Activated CD4-positive, alpha-beta T cell treated with anti-CD3 and anti-CD28 coated beads, Interleukin-2, amount 10 ng/mL, durations not matched to agents 24 days and 14 days (primary cell): ENCODE results near the gene KBTBD12. TPM values are rescaled to one million over a fixed set of nuclear protein-coding genes. Genes with fewer than 3 reads are reported as not detected.
"Not testable (repeated sequence)": the region's sequence is repeated elsewhere in the genome, so short reads cannot be mapped to it uniquely, and the experiment has no call there.

Experiments used
- DNase-seq: peaks from one replicate; pipeline ENCODE4 v3.0.0; 2022
- H3K27ac Mint-ChIP-seq: one replicate; pipeline ENCODE4 v1.8.0; 2022; ENCODE audit warnings: mild to moderate bottlenecking, mixed read lengths
- H3K27me3 Mint-ChIP-seq: one replicate; pipeline ENCODE4 v1.8.0; 2022; ENCODE audit warnings: mixed read lengths
- H3K36me3 Mint-ChIP-seq: one replicate; pipeline ENCODE4 v1.8.0; 2022; ENCODE audit warnings: low read depth, mild to moderate bottlenecking, mixed read lengths
- H3K4me1 Mint-ChIP-seq: one replicate; pipeline ENCODE4 v1.8.0; 2021; ENCODE audit warnings: mixed read lengths
- H3K4me3 Mint-ChIP-seq: one replicate; pipeline ENCODE4 v1.8.0; 2022; ENCODE audit warnings: mild to moderate bottlenecking, moderate library complexity, mixed read lengths
- H3K9me3 Mint-ChIP-seq: one replicate; pipeline ENCODE4 v1.8.0; 2021; ENCODE audit warnings: mixed read lengths
- intact Hi-C: fragments of 100-400 bp; cut with micrococcal nuclease; formaldehyde crosslinking; loops from one replicate; pipeline ENCODE4 v1.15.1; 2023
- total RNA-seq: library from RNA; stranded (reverse); gene quantifications from 2 replicates; pipeline ENCODE4 v1.2.3, GENCODE V29; 2022

Gene KBTBD12, protein sequence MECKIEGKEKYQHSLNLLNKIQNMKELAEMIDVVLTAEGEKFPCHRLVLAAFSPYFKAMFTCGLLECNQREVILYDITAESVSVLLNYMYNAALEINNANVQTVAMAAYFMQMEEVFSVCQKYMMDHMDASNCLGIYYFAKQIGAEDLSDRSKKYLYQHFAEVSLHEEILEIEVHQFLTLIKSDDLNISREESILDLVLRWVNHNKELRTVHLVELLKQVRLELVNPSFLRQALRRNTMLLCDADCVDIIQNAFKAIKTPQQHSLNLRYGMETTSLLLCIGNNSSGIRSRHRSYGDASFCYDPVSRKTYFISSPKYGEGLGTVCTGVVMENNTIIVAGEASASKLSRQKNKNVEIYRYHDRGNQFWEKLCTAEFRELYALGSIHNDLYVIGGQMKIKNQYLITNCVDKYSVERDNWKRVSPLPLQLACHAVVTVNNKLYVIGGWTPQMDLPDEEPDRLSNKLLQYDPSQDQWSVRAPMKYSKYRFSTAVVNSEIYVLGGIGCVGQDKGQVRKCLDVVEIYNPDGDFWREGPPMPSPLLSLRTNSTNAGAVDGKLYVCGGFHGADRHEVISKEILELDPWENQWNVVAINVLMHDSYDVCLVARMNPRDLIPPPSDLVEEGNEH
- total RNA-seq = not detected in 2 replicates

- peaks cover 2% of the 10 kb centered on the region for H3K4me1 Mint-ChIP-seq
- H3K36me3 Mint-ChIP-seq = no peaks in the 10 kb centered on the region
- intact Hi-C loops = no loop called here
- H3K4me3 Mint-ChIP-seq = no peak within 1 kb of the TSS
- H3K27me3 Mint-ChIP-seq = peaks cover 43% of the 10 kb centered on the region
- no peak for DNase-seq
- no peak within 1 kb of the TSS for H3K27ac Mint-ChIP-seq
- H3K9me3 Mint-ChIP-seq = no peaks in the 10 kb centered on the region
Measured at GRCh38 chr3:127915115-127915936, at the start of gene KBTBD12. Gene KBTBD12, plus strand, starts transcription at chr3:127915232. Its CDS starts 7,830 bp downstream, at chr3:127923062.

DNA sequence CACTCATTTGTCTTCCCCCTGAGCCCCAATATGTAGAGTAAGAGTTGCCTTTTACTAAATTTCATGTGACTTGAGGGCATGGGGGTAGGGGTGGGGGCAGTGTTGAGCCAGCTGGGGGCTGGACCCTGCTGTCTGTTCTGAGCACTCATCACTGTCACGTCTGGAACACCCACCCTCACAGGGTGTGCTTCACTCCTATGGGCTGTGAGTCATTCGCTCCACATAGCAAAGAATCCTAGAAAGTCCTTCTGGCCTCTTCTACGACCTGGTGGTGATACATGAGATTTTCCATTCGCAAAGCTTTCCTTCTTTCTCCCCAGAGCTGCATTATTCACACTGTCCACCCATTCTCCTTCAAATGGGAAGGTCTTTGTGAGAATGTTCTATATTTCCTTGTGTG, 49.1 kb upstream of the KBTBD12 start:
- peaks cover 7% of the 10 kb centered on the region for H3K27me3 Mint-ChIP-seq
- no peak for DNase-seq
- H3K36me3 Mint-ChIP-seq = no peaks in the 10 kb centered on the region
- no peak overlapping the region for H3K27ac Mint-ChIP-seq
- peaks cover 15% of the 10 kb centered on the region for H3K4me1 Mint-ChIP-seq
- H3K9me3 Mint-ChIP-seq = no peaks in the 10 kb centered on the region
- H3K4me3 Mint-ChIP-seq = no peak overlapping the region
- intact Hi-C loops = no loop called here

GRCh38 chr3:127867412-127867811, 47.6 kb upstream of the KBTBD12 start:
- no peaks in the 10 kb centered on the region for H3K9me3 Mint-ChIP-seq
- no peak overlapping the region for H3K4me3 Mint-ChIP-seq
- H3K27me3 Mint-ChIP-seq = peaks cover 5% of the 10 kb centered on the region
- no peak for DNase-seq
- H3K27ac Mint-ChIP-seq = peak overlapping the region; percentile 13
- intact Hi-C loops = no loop called here
- peaks cover 15% of the 10 kb centered on the region for H3K4me1 Mint-ChIP-seq
- no peaks in the 10 kb centered on the region for H3K36me3 Mint-ChIP-seq

- no peak for DNase-seq
- Mint-ChIP-seq H3K27me3 (peaks cover 5% of the 10 kb centered on the region), H3K27ac (peak overlapping the region; percentile 13), H3K4me3 (no peak overlapping the region), H3K4me1 (peaks cover 15% of the 10 kb centered on the region), H3K9me3 (no peaks in the 10 kb centered on the region), H3K36me3 (no peaks in the 10 kb centered on the region)
- intact Hi-C loops = no loop called here
Measured at GRCh38 chr3:127867986-127868385, 47.0 kb upstream of the KBTBD12 start.

GRCh38 chr3:127870156-127870555, 44.9 kb upstream of the KBTBD12 start:
- no peaks in the 10 kb centered on the region for H3K9me3 Mint-ChIP-seq
- DNase-seq = no peak
- H3K4me1 Mint-ChIP-seq = peaks cover 15% of the 10 kb centered on the region
- intact Hi-C loops = no loop called here
- H3K27ac Mint-ChIP-seq = no peak overlapping the region
- no peak overlapping the region for H3K4me3 Mint-ChIP-seq
- H3K27me3 Mint-ChIP-seq = peaks cover 5% of the 10 kb centered on the region
- no peaks in the 10 kb centered on the region for H3K36me3 Mint-ChIP-seq

GRCh38 chr3:127874097-127874496, 40.9 kb upstream of the KBTBD12 start:
- H3K27me3 Mint-ChIP-seq, intact Hi-C loops, H3K27ac Mint-ChIP-seq, H3K9me3 Mint-ChIP-seq, H3K36me3 Mint-ChIP-seq, H3K4me1 Mint-ChIP-seq, H3K4me3 Mint-ChIP-seq, DNase-seq: not testable (repeated sequence)

- peaks cover 7% of the 10 kb centered on the region for H3K27me3 Mint-ChIP-seq
- H3K36me3 Mint-ChIP-seq = no peaks in the 10 kb centered on the region
- H3K9me3 Mint-ChIP-seq = no peaks in the 10 kb centered on the region
- H3K27ac Mint-ChIP-seq = no peak overlapping the region
- H3K4me1 Mint-ChIP-seq = no peaks in the 10 kb centered on the region
- intact Hi-C loops = no loop called here
- H3K4me3 Mint-ChIP-seq = no peak overlapping the region
- DNase-seq = no peak
Measured at GRCh38 chr3:127881586-127881985, 33.4 kb upstream of the KBTBD12 start.

DNA sequence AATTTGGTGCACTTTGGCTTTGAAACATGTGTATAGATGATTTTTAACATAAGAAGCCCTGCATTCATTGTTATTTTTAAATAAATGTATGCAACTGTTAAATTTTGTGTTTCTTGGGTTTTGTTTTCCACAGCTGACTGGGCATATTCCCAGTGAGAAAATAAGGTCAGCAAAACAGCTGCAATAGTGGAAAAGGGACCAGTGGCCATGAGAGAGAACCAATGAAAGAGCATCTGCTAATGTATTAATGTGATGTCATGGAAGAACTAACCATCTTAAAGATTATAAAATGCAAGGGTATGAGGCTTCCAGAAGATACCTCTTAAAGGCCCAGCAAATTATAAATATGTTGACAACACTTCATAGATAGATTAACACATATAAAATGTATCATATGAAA, 31.0 kb upstream of the KBTBD12 start:
- Mint-ChIP-seq H3K9me3 (no peaks in the 10 kb centered on the region), H3K27me3 (peaks cover 7% of the 10 kb centered on the region), H3K4me1 (no peaks in the 10 kb centered on the region), H3K36me3 (no peaks in the 10 kb centered on the region), H3K4me3 (no peak overlapping the region), H3K27ac (no peak overlapping the region)
- DNase-seq = no peak
- intact Hi-C loops = no loop called here

GRCh38 chr3:127886231-127886955, 28.6 kb upstream of the KBTBD12 start:
- Mint-ChIP-seq H3K27me3 (peaks cover 4% of the 10 kb centered on the region), H3K4me1 (peaks cover 6% of the 10 kb centered on the region), H3K27ac (no peak overlapping the region), H3K36me3 (peaks cover 2% of the 10 kb centered on the region), H3K4me3 (no peak overlapping the region), H3K9me3 (peaks cover 10% of the 10 kb centered on the region)
- intact Hi-C loops = no loop called here
- DNase-seq = no peak

- Mint-ChIP-seq H3K9me3 (peaks cover 12% of the 10 kb centered on the region), H3K36me3 (peaks cover 2% of the 10 kb centered on the region), H3K4me3 (no peak overlapping the region), H3K4me1 (peaks cover 6% of the 10 kb centered on the region), H3K27ac (no peak overlapping the region), H3K27me3 (peaks cover 4% of the 10 kb centered on the region)
- no peak for DNase-seq
- intact Hi-C loops = no loop called here
Measured at GRCh38 chr3:127886956-127887231, 28.1 kb upstream of the KBTBD12 start.

- Mint-ChIP-seq H3K27ac (no peak overlapping the region), H3K4me3 (no peak overlapping the region), H3K9me3 (peaks cover 12% of the 10 kb centered on the region), H3K27me3 (peaks cover 4% of the 10 kb centered on the region), H3K36me3 (peaks cover 2% of the 10 kb centered on the region), H3K4me1 (peaks cover 6% of the 10 kb centered on the region)
- intact Hi-C loops = no loop called here
- no peak for DNase-seq
Measured at GRCh38 chr3:127887321-127887720, 27.7 kb upstream of the KBTBD12 start.

DNA sequence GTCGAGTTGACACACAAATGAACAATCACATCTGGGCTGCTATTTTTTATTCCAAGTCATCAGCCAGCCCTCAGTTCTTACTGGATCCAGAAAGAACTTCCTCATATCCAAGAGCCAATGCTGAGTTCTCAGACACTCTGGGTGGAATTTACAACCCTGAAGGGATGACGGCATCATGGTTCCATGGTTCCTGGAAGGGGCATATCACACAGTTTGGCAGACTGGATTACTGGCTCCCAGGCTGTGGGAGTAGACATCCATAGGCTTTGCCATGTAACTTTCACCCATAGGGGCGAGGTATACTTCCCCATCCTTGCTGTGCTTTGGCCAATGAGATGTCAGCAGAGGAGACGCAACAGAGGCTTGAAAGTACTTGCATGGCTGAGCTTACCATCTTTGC, 26.9 kb upstream of the KBTBD12 start:
- intact Hi-C loops = no loop called here
- DNase-seq = no peak
- Mint-ChIP-seq H3K9me3 (peaks cover 12% of the 10 kb centered on the region), H3K4me3 (no peak overlapping the region), H3K36me3 (peaks cover 2% of the 10 kb centered on the region), H3K4me1 (peaks cover 6% of the 10 kb centered on the region), H3K27ac (no peak overlapping the region), H3K27me3 (peaks cover 2% of the 10 kb centered on the region)

DNA sequence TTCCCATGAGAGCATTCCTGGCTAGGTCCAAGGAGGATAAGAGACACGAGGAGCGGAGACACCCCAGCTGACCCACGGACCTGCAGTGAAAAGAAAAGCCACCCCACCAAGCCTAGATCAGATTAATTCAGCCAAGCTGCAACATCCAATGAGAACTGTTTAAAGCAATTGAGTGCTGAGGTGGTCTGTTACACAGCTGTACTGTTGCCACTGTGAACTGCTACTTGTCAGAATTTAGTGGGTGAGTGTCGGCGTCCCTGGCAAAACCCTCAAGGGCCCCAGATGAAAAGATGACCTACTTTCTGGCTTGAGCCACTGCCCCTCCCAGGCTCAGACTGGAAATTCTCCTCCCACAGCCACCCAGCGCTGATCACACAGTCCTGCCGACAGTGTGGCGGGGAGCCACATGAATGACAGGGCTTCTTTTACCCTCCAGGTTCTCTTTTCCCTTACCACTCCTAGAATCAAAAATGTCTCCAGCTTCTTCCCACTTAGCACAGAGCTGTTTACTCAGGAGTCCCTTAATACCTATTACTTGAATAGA, 26.4 kb upstream of the KBTBD12 start:
- Mint-ChIP-seq H3K4me3 (no peak overlapping the region), H3K36me3 (peaks cover 2% of the 10 kb centered on the region), H3K27ac (no peak overlapping the region), H3K27me3 (peaks cover under 1% of the 10 kb centered on the region), H3K9me3 (peaks cover 12% of the 10 kb centered on the region), H3K4me1 (peaks cover 6% of the 10 kb centered on the region)
- no peak for DNase-seq
- intact Hi-C loops = no loop called here
